Endothelial cell of hepatic sinusoid (primary cell): ENCODE results near the gene PRDX5.

Experiments used
- in situ Hi-C: cut with HindIII; loops from 2 replicates; pipeline ENCODE4 v1.10.0; 2017; ENCODE audit warnings: low sequenced_read_pairs

Gene PRDX5

GRCh38 chr11:64322925-64323260 is 5.0 kb downstream of the PRDX5 start:
- in situ Hi-C loops, result loop anchor here (10.0 kb wide), 1 partner anchor 48 kb away; no protein-coding TSS in a partner anchor

- in situ Hi-C loops, result loop anchor here (10.0 kb wide), 1 partner anchor 49 kb away; no protein-coding TSS in a partner anchor
Observed at GRCh38 chr11:64323373-64323772, 5.5 kb downstream of the PRDX5 start.

GRCh38 chr11:64323984-64324383 is 6.1 kb downstream of the PRDX5 start:
- in situ Hi-C loops, result loop anchor here (10.0 kb wide), 1 partner anchor 49 kb away; no protein-coding TSS in a partner anchor

GRCh38 chr11:64324692-64325469 is 7.0 kb downstream of the PRDX5 start:
- in situ Hi-C loops, result loop anchor here (10.0 kb wide), 1 partner anchor 50 kb away; no protein-coding TSS in a partner anchor

GRCh38 chr11:64327375-64327774 is 9.5 kb downstream of the PRDX5 start:
- in situ Hi-C loops, result loop anchor here (10.0 kb wide), 1 partner anchor 53 kb away; no protein-coding TSS in a partner anchor

- in situ Hi-C loops, result loop anchor here (10.0 kb wide), 1 partner anchor 53 kb away; no protein-coding TSS in a partner anchor
Observed at GRCh38 chr11:64327993-64328392, 10.1 kb downstream of the PRDX5 start.

- in situ Hi-C loops, result no loop called here
Observed at GRCh38 chr11:64330888-64331287, 13.0 kb downstream of the PRDX5 start.

GRCh38 chr11:64331569-64332371 is 13.8 kb downstream of the PRDX5 start:
- in situ Hi-C loops, result no loop called here

- in situ Hi-C loops, result no loop called here
Observed at GRCh38 chr11:64333556-64333955, 15.6 kb downstream of the PRDX5 start.

GRCh38 chr11:64334764-64335735 is 17.1 kb downstream of the PRDX5 start:
- in situ Hi-C loops, result no loop called here

- in situ Hi-C loops, result no loop called here
Observed at GRCh38 chr11:64337538-64338249, 19.8 kb downstream of the PRDX5 start.

- in situ Hi-C loops, result no loop called here
Observed at GRCh38 chr11:64338716-64339115, 20.8 kb downstream of the PRDX5 start.

- in situ Hi-C loops, result no loop called here
Observed at GRCh38 chr11:64339286-64339685, 21.4 kb downstream of the PRDX5 start.

GRCh38 chr11:64339754-64340408 is 22.0 kb downstream of the PRDX5 start, which contains the start of gene CCDC88B:
CCDC88B (plus strand) TSS chr11:64340204; CDS start chr11:64340267, 63 bp downstream.
- in situ Hi-C loops, result no loop called here

- in situ Hi-C loops, result no loop called here
Observed at GRCh38 chr11:64340671-64341335, 22.9 kb downstream of the PRDX5 start.

GRCh38 chr11:64341429-64341828 is 23.5 kb downstream of the PRDX5 start:
- in situ Hi-C loops, result no loop called here

- in situ Hi-C loops, result no loop called here
Observed at GRCh38 chr11:64341851-64342791, 24.2 kb downstream of the PRDX5 start.
